Small intestine (tissue), 7 donors: ENCODE data around the gene WRAP53. TPM values are rescaled to one million over a fixed set of nuclear protein-coding genes. Genes with fewer than 3 reads are reported as not detected.

Experiments used
- DNase-seq, 2 donors: peaks; one replicate each; pipeline versions ENCODE4 v3.0.0 to v3.0.0-alpha.2; 2013
- FAIRE-seq: peaks from 2 replicates; lab custom pipeline; 2012; peaks lifted over from hg19 to GRCh38; lab: Jason Lieb, UNC
- H3K27ac ChIP-seq, 3 donors: one replicate each; pipeline ENCODE4 v1.5.1; 2013; ENCODE audit warnings: low read length in 2 of 3, mild to moderate bottlenecking in 2 of 3, control low read depth in 1 of 3, inconsistent platforms in 1 of 3, low read depth in 1 of 3, moderate library complexity in 1 of 3
- H3K27me3 ChIP-seq, 3 donors: one replicate each; pipeline ENCODE4 v1.6.1; 2013; ENCODE audit warnings: low read length in 3 of 3, inconsistent platforms in 1 of 3; ENCODE audit not compliant: control insufficient read depth in 3 of 3, insufficient read depth in 3 of 3
- H3K36me3 ChIP-seq, 3 donors: one replicate each; pipeline ENCODE4 v1.6.1; 2013; ENCODE audit warnings: low read length in 3 of 3, inconsistent platforms in 1 of 3, low read depth in 1 of 3, mild to moderate bottlenecking in 1 of 3, moderate library complexity in 1 of 3; ENCODE audit not compliant: control insufficient read depth in 3 of 3, insufficient read depth in 2 of 3
- H3K4me1 ChIP-seq, 3 donors: one replicate each; pipeline ENCODE4 v1.6.1; 2013; ENCODE audit warnings: low read length in 2 of 3, inconsistent platforms in 1 of 3, low read depth in 1 of 3, mild to moderate bottlenecking in 1 of 3, moderate library complexity in 1 of 3; ENCODE audit not compliant: control insufficient read depth in 3 of 3, insufficient read depth in 2 of 3
- H3K4me3 ChIP-seq, 3 donors: one replicate each; pipeline ENCODE4 v1.5.1; 2013; ENCODE audit warnings: low read length in 3 of 3, control low read depth in 1 of 3, inconsistent platforms in 1 of 3, low read depth in 1 of 3, mild to moderate bottlenecking in 1 of 3, moderate library complexity in 1 of 3
- H3K9me3 ChIP-seq, 2 donors: one replicate each; pipeline ENCODE4 v1.6.1; 2013; ENCODE audit warnings: low read depth in 1 of 2, low read length in 1 of 2; ENCODE audit not compliant: control insufficient read depth in 2 of 2, insufficient read depth in 1 of 2
- WGBS, 3 donors: extraction: QIAGEN DNeasy Blood & Tissue Kit; methylation state at CpG; one replicate each; pipeline ENCODE4 v1.1.7; 2013; 5-methylcytosine and 5-hydroxymethylcytosine counted together
- polyA plus RNA-seq, 4 donors: library from polyadenylated mRNA; stranded (reverse) in 3 of 4; unstranded in 1 of 4; fragments of 200-250 nt in 3 of 4; fragments of 120-200 nt in 1 of 4; gene quantifications; one replicate each; pipeline versions ENCODE4 v1.2.1 to v1.2.3, GENCODE V29; 2013
- donor health status: healthy with polysubstance abuse.
- donor health status: control.
- donor health status: control.
- donor health status: Bipolar disorder and iron deficiency.
- donor health status: healthy.

WRAP53 gene
- polyA plus RNA-seq, 4 donors: 7.1 to 17.7 (median 11.2) TPM

DNA sequence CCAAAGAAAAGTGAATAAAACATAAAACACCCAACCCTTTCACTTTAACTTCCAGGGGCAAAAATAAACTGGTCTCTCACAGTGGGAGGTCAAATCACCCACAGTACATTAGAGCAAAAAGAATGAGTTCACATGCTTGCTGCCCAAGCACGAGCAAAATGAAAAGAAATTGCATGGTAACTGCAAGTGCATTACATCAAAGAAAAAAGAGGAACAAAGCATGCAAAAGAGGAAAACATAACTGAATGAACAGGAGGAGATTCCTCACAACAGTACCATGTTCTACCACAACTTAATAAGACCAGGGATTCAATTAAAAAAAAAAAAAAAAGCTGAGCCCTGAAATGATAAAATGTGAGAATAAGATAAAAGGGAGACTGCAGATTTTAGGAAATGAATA lies 41.5 kb downstream of the WRAP53 start:
- Histone ChIP-seq H3K27me3 (peaks cover 0 to 6% (median 0%) of the 10 kb centered on the region in 3 donors), H3K4me1 (no peaks in the 10 kb centered on the region), H3K4me3 (no peak overlapping the region), H3K9me3 (no peaks in the 10 kb centered on the region), H3K27ac (no peak overlapping the region), H3K36me3 (no peaks in the 10 kb centered on the region)
- WGBS, 3 donors: 52 to 65% (median 63%) methylated on average over 1 of the region's 1 CpG
- FAIRE-seq (no peak), DNase-seq (no peak)

DNA sequence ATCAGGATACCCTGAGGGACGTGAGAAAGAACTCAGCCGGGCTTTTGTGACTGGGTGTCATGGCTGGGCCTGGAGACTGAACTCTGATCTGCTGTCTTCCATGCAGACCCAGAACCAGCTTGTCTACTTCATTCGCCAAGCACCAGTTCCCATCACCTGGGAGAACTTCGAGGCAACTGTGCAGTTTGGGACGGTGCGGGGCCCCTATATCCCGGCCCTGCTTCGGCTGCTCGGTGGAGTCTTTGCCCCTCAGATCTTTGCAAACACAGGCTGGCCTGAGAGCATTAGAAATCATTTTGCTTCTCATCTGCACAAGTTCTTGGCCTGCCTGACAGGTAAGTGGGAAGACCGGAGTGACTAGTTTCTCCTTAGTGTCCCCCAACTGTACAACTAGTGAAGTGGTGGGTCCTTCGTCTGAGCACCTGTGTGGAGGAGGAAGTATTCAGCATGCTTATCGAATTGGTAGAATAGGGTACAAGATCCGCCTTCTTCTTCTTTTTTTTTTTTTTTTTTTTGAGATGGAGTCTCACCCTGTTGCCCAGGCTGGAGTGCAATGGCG lies 44.8 kb downstream of the WRAP53 start:
- peaks cover 0 to 16% (median 0%) of the 10 kb centered on the region in 3 donors for H3K27me3 ChIP-seq
- no peaks in the 10 kb centered on the region for H3K36me3 ChIP-seq
- H3K4me3 ChIP-seq: no peak overlapping the region
- no peaks in the 10 kb centered on the region for H3K9me3 ChIP-seq
- no peak for DNase-seq
- FAIRE-seq: no peak
- no peak overlapping the region for H3K27ac ChIP-seq
- WGBS, 3 donors: 84 to 86% (median 85%) methylated on average over 14 of the region's 14 CpGs
- no peaks in the 10 kb centered on the region for H3K4me1 ChIP-seq

DNA sequence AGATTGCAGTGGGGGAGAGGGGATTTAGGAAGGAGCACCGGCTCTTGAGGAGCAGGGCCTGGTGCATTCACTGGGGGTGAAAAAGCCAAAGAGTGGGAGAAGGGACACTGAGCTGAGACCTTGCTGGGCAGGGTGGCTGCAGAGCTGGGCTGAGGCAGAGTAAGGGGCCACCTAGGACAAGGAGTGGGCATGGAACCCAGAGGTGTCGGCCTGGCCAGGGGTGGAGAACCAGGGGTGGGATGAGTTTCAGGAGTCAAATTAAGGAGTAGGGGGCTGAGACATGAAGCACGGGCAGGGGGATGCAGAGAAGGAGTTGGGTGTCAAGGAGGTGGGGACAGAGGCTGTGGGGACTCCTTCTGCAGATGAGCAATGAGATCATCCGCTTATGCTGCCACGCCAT lies 49.3 kb downstream of the WRAP53 start:
- DNase-seq (no peak), FAIRE-seq (no peak)
- Histone ChIP-seq H3K27ac (no peak overlapping the region), H3K36me3 (no peaks in the 10 kb centered on the region), H3K4me1 (no peaks in the 10 kb centered on the region), H3K4me3 (no peak overlapping the region), H3K9me3 (no peaks in the 10 kb centered on the region), H3K27me3 (peaks cover 0 to 22% (median 3%) of the 10 kb centered on the region in 3 donors)
- 74 to 87% (median 86%) methylated on average over 5 of the region's 5 CpGs for WGBS, 3 donors

DNA sequence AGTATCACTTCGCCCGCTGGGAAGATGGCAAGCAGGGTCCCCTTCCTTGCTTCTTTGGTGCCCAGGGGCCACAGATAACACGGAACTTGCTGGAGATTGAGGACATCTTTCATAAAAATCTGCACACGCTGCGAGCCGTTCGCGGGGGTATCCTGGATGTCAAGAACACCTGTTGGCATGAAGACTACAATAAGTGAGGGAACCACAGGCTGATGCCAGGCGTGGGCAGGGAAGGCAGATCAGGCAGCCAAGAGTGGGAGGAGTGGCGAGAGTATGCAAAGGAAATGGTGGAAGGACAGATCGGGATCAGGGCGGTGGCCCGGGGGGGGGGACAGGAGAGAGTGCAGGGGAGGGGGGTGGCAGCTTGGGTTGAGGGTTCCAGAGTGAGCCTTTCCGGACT lies 51.5 kb downstream of the WRAP53 start:
- Histone ChIP-seq H3K9me3 (no peaks in the 10 kb centered on the region), H3K4me1 (no peaks in the 10 kb centered on the region), H3K27ac (no peak overlapping the region), H3K4me3 (no peak overlapping the region), H3K27me3 (peaks cover 0 to 20% (median 3%) of the 10 kb centered on the region in 3 donors), H3K36me3 (no peaks in the 10 kb centered on the region)
- no peak for DNase-seq
- 40 to 68% (median 51%) methylated on average over 14 of the region's 14 CpGs for WGBS, 3 donors
- FAIRE-seq: no peak

DNA sequence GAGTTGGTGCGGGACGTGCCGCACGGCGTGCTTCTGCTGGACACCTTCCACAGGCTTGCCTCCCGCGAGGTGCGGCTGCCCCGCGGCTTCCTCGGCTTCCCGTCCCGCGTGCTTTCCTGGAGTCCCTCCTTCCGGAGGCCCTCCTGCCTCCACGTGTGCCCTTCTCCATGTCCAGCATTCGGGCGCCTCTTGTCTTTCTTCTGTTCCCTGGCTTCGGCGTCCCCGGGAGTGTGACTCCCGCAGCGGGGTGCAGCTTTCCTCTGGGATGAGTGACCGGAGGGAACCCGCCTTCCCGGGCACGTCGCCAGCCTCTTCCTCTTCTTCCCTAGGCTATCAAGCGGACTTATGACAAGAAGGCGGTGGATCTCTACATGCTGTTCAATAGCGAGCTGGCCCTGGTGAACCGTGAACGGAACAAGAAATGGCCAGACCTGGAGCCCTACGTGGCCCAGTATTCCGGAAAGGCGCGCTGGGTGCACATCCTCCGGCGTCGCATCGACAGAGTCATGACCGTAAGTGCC lies 52.3 kb downstream of the WRAP53 start:
- no peak for DNase-seq
- Histone ChIP-seq H3K4me3 (no peak overlapping the region), H3K9me3 (no peaks in the 10 kb centered on the region), H3K4me1 (no peaks in the 10 kb centered on the region), H3K36me3 (no peaks in the 10 kb centered on the region), H3K27ac (no peak overlapping the region), H3K27me3 (peaks cover 0 to 20% (median 3%) of the 10 kb centered on the region in 3 donors)
- no peak for FAIRE-seq
- WGBS, 3 donors: 71 to 76% (median 75%) methylated on average over 33 to 42 of the region's 42 CpGs

DNA sequence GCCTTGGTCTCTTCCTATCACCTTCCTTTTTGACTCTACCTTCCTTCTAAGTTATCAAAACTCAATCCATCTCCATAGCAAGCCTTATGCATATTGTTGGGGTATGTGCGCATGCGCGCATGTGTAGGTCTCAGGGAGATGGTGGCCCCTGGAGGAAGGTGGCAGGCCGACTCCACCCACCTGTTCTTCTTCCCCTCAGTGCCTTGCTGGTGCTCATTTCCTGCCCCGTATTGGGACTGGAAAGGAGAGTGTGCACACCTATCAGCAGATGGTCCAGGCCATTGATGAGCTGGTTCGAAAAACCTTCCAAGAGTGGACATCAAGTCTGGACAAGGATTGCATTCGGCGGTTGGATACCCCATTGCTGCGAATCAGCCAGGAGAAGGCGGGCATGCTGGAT lies 54.5 kb downstream of the WRAP53 start:
- Histone ChIP-seq H3K27me3 (peaks cover 0 to 13% (median 3%) of the 10 kb centered on the region in 3 donors), H3K27ac (no peak overlapping the region), H3K4me1 (no peaks in the 10 kb centered on the region), H3K4me3 (no peak overlapping the region), H3K9me3 (no peaks in the 10 kb centered on the region), H3K36me3 (no peaks in the 10 kb centered on the region)
- WGBS, 3 donors: 74 to 82% (median 82%) methylated on average over 10 of the region's 10 CpGs
- FAIRE-seq: no peak
- no peak for DNase-seq

DNA sequence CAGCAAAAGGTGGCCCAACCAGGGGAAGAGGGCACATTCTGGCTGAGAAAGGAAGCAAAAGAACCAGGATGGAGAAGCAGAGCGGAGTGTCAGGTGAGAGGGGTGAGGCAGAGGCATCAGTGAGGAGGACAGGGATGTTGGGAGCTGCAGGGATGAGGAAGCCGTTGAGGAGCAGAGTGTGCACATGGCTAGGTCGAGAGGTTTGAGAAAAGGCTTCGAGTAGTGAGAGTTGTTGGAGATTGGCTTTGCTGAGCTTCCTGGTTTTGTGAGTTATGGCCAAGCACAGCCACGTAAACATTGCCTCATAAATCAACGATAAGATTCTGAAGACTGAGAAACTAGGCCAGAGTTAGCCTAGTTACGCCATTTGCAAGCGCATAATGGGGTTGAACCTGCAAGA lies 56.1 kb downstream of the WRAP53 start:
- Histone ChIP-seq H3K4me1 (no peaks in the 10 kb centered on the region), H3K4me3 (no peak overlapping the region), H3K27me3 (peaks cover 0 to 7% (median 3%) of the 10 kb centered on the region in 3 donors), H3K27ac (no peak overlapping the region), H3K36me3 (no peaks in the 10 kb centered on the region), H3K9me3 (no peaks in the 10 kb centered on the region)
- FAIRE-seq (no peak), DNase-seq (no peak)
- WGBS, 3 donors: 54 to 61% (median 58%) methylated on average over 8 of the region's 8 CpGs

DNA sequence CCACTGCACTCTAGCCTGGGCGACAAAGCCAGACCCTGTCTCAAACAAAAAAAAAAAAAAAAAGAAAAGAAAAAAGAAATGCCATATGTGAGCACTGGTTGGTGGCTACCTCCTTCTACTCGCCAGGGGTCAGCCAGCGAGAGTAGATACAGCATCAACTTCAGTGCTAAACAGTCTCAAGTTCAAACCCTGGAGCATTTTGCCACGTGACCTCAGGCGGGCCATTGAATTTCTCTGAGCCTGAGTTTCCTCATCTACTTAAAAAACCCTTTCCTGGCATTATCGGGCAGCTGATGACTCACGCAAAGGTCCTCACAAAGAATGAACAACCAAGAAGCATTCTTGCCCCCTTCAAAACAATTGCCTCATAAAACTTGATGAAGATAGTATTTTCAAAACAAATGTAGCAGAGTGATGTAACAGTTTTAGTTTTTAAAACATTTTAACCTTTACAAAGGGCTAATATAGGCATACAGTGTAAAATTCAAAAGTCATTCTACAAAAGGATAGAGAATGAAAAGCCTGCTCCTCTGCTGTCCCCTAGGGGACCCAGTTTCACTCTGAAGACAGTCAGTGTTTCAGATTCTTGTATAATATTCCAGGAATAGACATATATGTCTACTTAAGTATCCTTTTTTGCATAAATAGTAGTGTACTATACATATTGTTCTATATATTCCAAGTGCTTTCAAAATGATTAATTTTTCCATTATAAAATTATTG lies 57.6 kb downstream of the WRAP53 start:
- DNase-seq: no peak
- Histone ChIP-seq H3K4me3 (no peak overlapping the region), H3K27ac (no peak overlapping the region), H3K4me1 (no peaks in the 10 kb centered on the region), H3K27me3 (peaks cover 0 to 3% (median 0%) of the 10 kb centered on the region in 3 donors), H3K36me3 (no peaks in the 10 kb centered on the region), H3K9me3 (peaks cover 0 to 2% of the 10 kb centered on the region in 2 donors)
- WGBS, 3 donors: 34 to 64% (median 47%) methylated on average over 7 of the region's 7 CpGs
- no peak for FAIRE-seq
